SHP77 treated with DMSO at 0.1 percent for 48 hours (cell line): Measurements from ENCODE around the gene DPP7.
"Not testable (repeated sequence)": the region's sequence is repeated elsewhere in the genome, so short reads cannot be mapped to it uniquely, and the experiment has no call there.

Experiments used
- DNase-seq: peaks from one replicate; lab custom pipeline; 2025; lab: John Stamatoyannopoulos, UW

Gene DPP7

GRCh38 chr9:137069508-137070091, 44.9 kb downstream of the DPP7 start:
- DNase-seq = no peak

DNA sequence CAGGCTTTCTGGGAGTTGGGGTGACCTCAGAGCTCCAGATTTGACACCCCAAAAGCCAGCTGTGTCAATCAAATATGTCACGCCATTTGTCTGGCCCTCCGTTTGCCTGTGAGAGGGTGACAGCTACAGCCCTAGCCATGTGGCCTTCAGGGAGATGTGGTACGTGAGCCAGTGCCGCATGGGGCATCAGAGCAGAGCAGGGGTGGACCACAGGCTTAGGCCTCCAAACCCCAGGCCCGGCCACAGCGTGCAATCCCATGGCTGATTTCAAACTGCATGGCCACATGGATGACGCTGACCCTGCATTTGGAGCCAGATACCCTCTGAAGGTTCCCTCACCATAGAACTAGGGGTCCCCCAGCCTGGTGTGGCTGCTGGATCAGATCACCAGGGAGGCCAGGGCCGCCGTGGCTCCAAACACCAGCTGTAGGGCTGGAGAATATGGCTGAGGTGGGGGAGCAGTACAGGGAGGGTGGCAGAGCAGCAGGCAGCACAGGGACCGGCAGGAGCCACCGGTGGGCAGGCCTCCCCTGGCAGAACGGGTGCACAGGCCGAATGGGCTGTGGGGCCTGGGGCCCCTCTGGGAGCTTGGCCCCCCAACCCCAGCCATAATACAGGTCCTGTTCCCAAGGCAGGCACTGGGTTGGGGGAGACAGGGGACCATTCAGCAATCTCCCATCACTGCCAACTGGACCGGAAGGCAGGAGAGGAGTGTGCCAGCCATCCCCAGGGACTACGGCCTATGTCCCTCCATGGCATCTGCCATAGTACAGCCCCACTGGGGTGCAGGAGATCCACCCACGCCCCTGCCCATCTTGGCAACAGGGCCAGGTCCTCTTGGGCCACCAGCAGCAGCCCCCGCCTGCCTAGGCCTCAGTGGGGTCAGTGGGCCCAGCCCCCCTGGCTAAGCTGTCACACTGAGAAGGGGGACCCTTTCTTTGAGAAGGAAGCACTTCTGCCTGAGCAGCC, 45.7 kb downstream of the DPP7 start:
- DNase-seq = no peak

DNA sequence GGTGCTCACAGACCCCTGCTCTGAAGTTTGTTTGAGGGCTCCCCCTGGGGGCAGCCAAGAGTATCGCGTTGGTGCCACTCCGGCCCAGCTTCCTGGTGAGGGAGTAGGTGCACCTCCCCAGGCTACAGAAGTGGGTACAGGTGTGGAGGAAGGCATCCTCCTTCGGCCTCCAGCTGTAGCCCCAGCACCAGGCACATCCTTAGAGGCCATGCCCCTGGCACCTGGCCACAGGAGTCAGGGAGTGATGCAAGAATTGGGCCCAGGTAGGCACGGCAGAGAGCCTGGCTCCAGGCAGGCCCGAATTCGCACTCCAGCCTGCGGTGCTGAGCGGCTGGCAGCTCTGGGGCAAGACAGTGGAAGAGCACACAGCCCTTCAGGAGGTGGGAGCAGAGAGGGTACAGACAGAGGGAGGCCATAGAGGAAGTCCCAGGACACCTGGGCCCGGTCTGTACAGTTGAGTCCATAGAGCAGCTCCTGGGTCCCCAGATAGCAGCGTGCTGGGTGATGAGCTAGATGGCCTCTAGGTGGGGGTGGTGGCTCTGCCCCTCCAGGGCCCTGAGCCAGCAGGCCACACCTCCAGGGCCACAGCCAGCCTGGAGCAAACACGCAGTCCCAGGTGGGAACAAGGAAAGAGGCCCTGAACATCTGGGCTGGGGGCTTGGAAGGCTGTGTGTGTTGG, 46.5 kb downstream of the DPP7 start:
- peak; percentile 27 for DNase-seq

GRCh38 chr9:137066096-137066861, 48.3 kb downstream of the DPP7 start:
- DNase-seq = no peak

GRCh38 chr9:137065336-137065967, 49.1 kb downstream of the DPP7 start:
- DNase-seq = no peak

DNA sequence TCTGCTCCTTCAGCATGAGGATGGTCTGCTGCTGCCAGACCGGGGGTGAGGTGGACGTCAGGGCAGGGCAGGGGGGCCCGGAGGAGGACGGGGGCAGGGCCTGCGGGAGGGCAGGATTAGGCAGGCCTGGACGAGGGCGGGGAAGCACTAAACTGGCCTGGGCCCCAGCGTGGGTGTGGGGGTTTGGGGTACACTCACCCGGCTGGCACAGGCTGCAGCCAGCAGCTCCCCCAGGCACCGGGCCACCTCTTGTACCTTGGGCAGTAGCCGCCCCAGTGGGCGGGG, 49.7 kb downstream of the DPP7 start:
- DNase-seq = no peak

DNA sequence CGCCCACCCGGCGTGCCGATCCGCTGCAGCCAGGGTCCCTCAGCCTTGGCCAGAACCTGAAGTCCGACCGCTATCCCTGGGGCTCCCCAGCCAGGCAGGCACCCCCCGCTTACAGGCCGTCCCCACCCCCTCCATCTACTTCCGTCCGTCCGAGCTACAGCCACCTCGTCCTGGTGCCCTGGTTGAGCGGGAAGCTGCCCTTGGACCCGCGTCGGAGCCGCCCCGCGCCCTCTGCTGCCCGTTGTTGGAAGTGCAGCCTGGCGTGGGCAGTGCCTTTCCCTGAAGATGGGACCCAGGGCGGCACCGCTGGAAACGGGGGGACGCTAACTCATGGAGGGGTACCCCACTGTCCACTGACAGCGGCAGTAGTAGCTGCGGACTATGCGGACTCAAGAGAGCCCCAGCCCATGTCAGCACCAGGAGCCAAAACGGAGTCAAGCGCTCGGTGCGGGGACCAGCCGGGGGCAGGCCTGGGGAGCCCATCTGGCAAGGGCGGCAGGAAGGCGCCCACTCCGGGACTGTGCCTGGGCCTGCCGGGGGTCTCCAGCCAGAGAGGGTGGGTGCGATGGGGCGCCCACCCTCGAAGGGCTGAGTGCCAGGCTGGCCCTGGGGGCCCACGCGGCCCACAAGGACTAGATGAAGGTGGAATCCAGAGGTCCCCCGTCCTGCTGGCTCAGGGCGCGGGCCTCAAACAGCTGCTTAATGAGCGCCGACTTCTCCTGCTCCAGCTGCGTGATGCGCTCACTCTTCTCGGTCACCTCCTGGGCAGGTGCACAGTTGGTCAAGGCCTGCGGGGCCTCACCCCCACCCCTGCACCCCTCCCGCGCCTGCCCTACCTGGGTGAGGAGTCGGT, 50.3 kb downstream of the DPP7 start:
- DNase-seq = peak; percentile 16

DNA sequence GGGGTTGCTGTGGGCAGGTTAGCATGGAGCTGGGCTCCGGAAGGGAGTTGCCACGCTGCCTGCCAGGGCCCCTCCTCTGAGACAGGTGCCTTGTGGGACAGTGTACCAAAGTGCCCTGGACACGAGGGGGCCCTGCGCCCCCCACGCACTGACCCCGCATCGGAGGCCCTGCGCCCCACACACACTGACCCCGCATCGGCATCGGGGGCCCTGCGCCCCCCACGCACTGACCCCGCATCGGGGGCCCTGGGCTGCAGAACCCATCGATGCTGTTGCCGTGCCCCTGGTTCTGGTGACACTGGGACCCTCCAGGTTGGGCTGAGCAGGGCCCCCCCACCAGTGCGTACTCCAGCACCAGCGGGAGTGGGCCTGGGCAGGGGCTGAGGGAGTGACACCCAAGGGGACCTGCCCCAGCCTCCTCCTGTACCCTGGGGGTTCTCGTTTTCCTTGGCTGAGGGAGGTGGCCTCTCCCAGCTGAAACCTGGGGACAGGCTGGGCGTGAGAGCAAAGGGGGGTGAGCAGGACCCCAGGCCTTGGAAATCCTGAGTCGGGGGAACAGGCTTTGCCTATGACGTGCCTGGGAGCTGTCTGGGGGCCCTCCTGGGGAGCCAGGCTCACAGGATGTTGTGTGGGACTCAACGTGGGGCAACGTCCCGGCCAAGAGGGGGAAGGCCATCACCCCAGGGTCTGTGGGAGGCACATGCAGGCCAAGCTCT, 51.1 kb downstream of the DPP7 start:
- DNase-seq = no peak

- not testable (repeated sequence) for DNase-seq
These were observed 51.7 kb downstream of the DPP7 start for GRCh38 chr9:137062798-137063197.

GRCh38 chr9:137062384-137062783, 52.1 kb downstream of the DPP7 start:
- no peak for DNase-seq
